Measurements from ENCODE around the gene RGL1.

- TF ChIP-seq POLR2A (IDR thresholded peaks at IDR 0.05): no peak
- TF ChIP-seq CTCF (IDR thresholded peaks at IDR 0.05): no peak
- no peak for TF ChIP-seq EP300 (IDR thresholded peaks at IDR 0.05)
- no peak for TF ChIP-seq POLR2AphosphoS5 (IDR thresholded peaks at IDR 0.05)
Measured at GRCh38 chr1:183806125-183806524, 1.2 kb downstream of the RGL1 start.

All from sigmoid colon (tissue), 4 donors.